Tibial nerve (tissue), 4 donors: ENCODE measurements around the gene LIN9. TPM values are rescaled to one million over a fixed set of nuclear protein-coding genes. Genes with fewer than 3 reads are reported as not detected.
"Not testable (repeated sequence)": the region's sequence is repeated elsewhere in the genome, so short reads cannot be mapped to it uniquely, and the experiment has no call there.

Experiments used
- DNase-seq, 2 donors: peaks; one replicate each; pipeline ENCODE4 v3.0.0-alpha.2; 2019; ENCODE audit warnings: low spot score in 2 of 2
- H3K27ac ChIP-seq, 4 donors: fragments of 200-600 bp; sonication (generic) in 3 of 4; one replicate each; pipeline ENCODE4 v1.5.1; 2017 to 2019; ENCODE audit warnings: mild to moderate bottlenecking in 1 of 4
- H3K27me3 ChIP-seq, 2 donors: fragments of 200-600 bp; sonication (generic) in 1 of 2; one replicate each; pipeline versions ENCODE4 v1.5.1 to v1.6.0; 2017 to 2019
- H3K36me3 ChIP-seq, 3 donors: fragments of 200-600 bp; sonication (generic); one replicate each; pipeline ENCODE4 v1.5.1; 2018 to 2019
- H3K4me1 ChIP-seq, 4 donors: fragments of 200-600 bp; sonication (generic) in 3 of 4; one replicate each; pipeline ENCODE4 v1.5.1; 2017 to 2019
- H3K4me3 ChIP-seq, 4 donors: fragments of 200-600 bp; sonication (generic) in 3 of 4; one replicate each; pipeline ENCODE4 v1.5.1; 2017 to 2019; ENCODE audit warnings: mild to moderate bottlenecking in 1 of 4, moderate library complexity in 1 of 4
- H3K9me3 ChIP-seq, 4 donors: fragments of 200-600 bp; sonication (generic) in 3 of 4; one replicate each; pipeline ENCODE4 v1.5.1; 2017 to 2019
- CTCF ChIP-seq, 5 experiments: fragments of 200-600 bp in 3 of 5; fragments of 450-650 bp in 2 of 5; sonication (generic) in 3 of 5; IDR thresholded peaks; one replicate each; pipeline ENCODE4 v1.5.1; 2016 to 2019; ENCODE audit warnings: antibody characterized with exemption in 5 of 5, mild to moderate bottlenecking in 3 of 5, moderate library complexity in 2 of 5
- EP300 ChIP-seq, 2 donors: sonication (generic); formaldehyde crosslinking; IDR thresholded peaks; one replicate each; pipeline ENCODE4 v1.6.1; 2017; ENCODE audit warnings: antibody characterized with exemption in 2 of 2, mild to moderate bottlenecking in 1 of 2
- POLR2A ChIP-seq, 2 donors: fragments of 450-650 bp; IDR thresholded peaks; one replicate each; pipeline ENCODE4 v1.6.1; 2017; ENCODE audit warnings: antibody characterized with exemption in 2 of 2, mild to moderate bottlenecking in 2 of 2, moderate library complexity in 2 of 2
- WGBS, 2 donors: methylation state at CpG; one replicate each; pipeline ENCODE4 v1.1.5; 2018; 5-methylcytosine and 5-hydroxymethylcytosine counted together
- total RNA-seq, 4 donors: library from RNA; depleted of rRNA; stranded (reverse); fragments of >200 nt; gene quantifications; one replicate each; pipeline ENCODE4 v1.1.0, GENCODE V29; 2016

Gene LIN9
- total RNA-seq, 4 donors from 2014 or later: 1.3 to 2.4 (median 2.2) TPM

- no peaks in the 10 kb centered on the region for H3K4me1 ChIP-seq
- H3K9me3 ChIP-seq: peaks cover 0 to 25% (median 8%) of the 10 kb centered on the region in 4 donors
- no peak overlapping the region for H3K27ac ChIP-seq
- TF ChIP-seq POLR2A (IDR thresholded peaks at IDR 0.05): no peak
- no peak for TF ChIP-seq CTCF (IDR thresholded peaks at IDR 0.05)
- TF ChIP-seq EP300 (IDR thresholded peaks at IDR 0.05): no peak
- WGBS, 2 donors: 92 to 95% methylated on average over 1 of the region's 1 CpG
- H3K4me3 ChIP-seq: no peak overlapping the region
- DNase-seq: no peak
- H3K36me3 ChIP-seq: peaks cover 0 to 63% (median 0%) of the 10 kb centered on the region in 3 donors
- H3K27me3 ChIP-seq: no peaks in the 10 kb centered on the region
Observed at GRCh38 chr1:226261818-226262217, 47.1 kb downstream of the LIN9 start.

- WGBS, 2 donors: 85 to 92% methylated on average over 3 of the region's 3 CpGs
- DNase-seq: no peak
- H3K9me3 ChIP-seq: peaks cover 0 to 13% (median 7%) of the 10 kb centered on the region in 4 donors
- no peak for TF ChIP-seq CTCF (IDR thresholded peaks at IDR 0.05)
- TF ChIP-seq POLR2A (IDR thresholded peaks at IDR 0.05): no peak
- no peak for TF ChIP-seq EP300 (IDR thresholded peaks at IDR 0.05)
- peaks cover 0 to 31% (median 0%) of the 10 kb centered on the region in 3 donors for H3K36me3 ChIP-seq
- H3K4me3 ChIP-seq: no peak overlapping the region
- H3K27me3 ChIP-seq: no peaks in the 10 kb centered on the region
- H3K27ac ChIP-seq: no peak overlapping the region
- H3K4me1 ChIP-seq: no peaks in the 10 kb centered on the region
Observed at GRCh38 chr1:226255380-226255779, 53.6 kb downstream of the LIN9 start.

GRCh38 chr1:226253933-226254332 lies 55.0 kb downstream of the LIN9 start:
- Histone ChIP-seq H3K27ac (no peak overlapping the region), H3K9me3 (no peaks in the 10 kb centered on the region), H3K27me3 (no peaks in the 10 kb centered on the region), H3K4me1 (no peaks in the 10 kb centered on the region), H3K36me3 (peaks cover 0 to 29% (median 0%) of the 10 kb centered on the region in 3 donors), H3K4me3 (no peak overlapping the region)
- DNase-seq: no peak
- 87 to 97% methylated on average over 4 of the region's 4 CpGs for WGBS, 2 donors
- TF ChIP-seq POLR2A (IDR thresholded peaks at IDR 0.05) (no peak), EP300 (IDR thresholded peaks at IDR 0.05) (no peak), CTCF (IDR thresholded peaks at IDR 0.05) (no peak)

GRCh38 chr1:226252841-226253240 lies 56.1 kb downstream of the LIN9 start:
- not testable (repeated sequence) for H3K4me1 ChIP-seq, H3K27me3 ChIP-seq, H3K9me3 ChIP-seq, H3K27ac ChIP-seq, H3K4me3 ChIP-seq, DNase-seq
- H3K36me3 ChIP-seq: peaks cover 0 to 23% (median 0%) of the 10 kb centered on the region in 3 donors
- WGBS, 2 donors: 98% methylated on average over 7 of the region's 7 CpGs

- WGBS, 2 donors: 91 to 100% methylated on average over 1 of the region's 1 CpG
Observed at GRCh38 chr1:226250511-226250910, 58.5 kb downstream of the LIN9 start.

More at GRCh38 chr1:226250511-226250910, 58.5 kb downstream of the LIN9 start:
- Histone ChIP-seq H3K4me1 (no peaks in the 10 kb centered on the region), H3K27me3 (no peaks in the 10 kb centered on the region), H3K9me3 (no peaks in the 10 kb centered on the region), H3K36me3 (peaks cover 0 to 23% (median 0%) of the 10 kb centered on the region in 3 donors), H3K4me3 (no peak overlapping the region), H3K27ac (no peak overlapping the region)
- no peak for DNase-seq
- no peak for TF ChIP-seq CTCF (IDR thresholded peaks at IDR 0.05)
- TF ChIP-seq POLR2A (IDR thresholded peaks at IDR 0.05): no peak
- no peak for TF ChIP-seq EP300 (IDR thresholded peaks at IDR 0.05)
